ENCODE results near the gene ARHGEF28.

- TF ChIP-seq CTCF (IDR thresholded peaks at IDR 0.05) (no peak), POLR2A (IDR thresholded peaks at IDR 0.05) (no peak)
These were observed 122.8 kb downstream of the ARHGEF28 start for GRCh38 chr5:73748510-73749400.
